Measurements from ENCODE around the gene KIF1A.

DNA sequence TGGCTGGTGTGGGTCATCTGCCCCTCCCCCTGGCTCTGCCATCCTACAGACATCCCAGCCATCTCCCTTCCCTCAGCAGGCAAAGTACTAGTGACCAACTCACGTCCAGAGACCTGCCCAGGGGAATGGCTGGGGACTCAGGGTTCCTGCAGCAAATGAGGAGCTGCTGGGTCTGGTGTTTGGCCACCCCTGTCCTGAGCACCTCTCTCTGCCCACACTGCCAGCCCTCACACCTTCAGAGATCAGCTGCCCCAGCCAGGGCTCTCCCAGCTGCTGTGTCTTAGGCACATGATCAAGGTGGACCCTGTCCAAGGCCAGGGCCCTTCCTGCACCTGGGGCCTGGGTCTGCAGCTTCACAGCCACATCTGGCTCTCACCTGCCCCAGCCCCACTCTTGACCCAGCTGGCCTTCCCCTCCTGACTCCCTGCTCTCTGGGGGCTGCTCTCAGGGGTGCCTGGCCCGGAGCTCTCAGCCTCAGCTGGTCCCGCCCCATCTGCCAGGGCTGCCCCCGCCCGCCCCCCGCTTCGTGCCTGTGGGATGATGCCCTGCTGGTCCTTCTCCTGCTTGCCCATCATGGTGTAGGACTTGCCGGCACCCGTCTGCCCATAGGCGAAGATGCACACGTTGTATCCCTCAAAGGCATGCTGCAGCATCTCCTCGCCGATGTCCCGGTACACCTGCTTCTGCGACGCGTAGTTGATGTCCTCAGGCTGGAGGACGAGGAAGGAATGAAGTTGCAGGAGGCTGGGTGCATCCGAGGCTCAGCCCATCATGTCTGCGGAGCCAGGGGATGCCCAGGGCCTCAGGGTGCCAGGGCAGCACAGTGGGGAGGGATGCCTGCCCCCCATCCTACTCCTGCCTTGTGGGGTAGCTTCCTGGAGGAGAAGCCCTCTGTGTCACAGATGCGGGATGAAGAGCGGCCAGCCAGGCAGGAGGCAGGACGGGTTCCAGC is 32.2 kb downstream of the KIF1A start:
- TF ChIP-seq, protein P1, sequence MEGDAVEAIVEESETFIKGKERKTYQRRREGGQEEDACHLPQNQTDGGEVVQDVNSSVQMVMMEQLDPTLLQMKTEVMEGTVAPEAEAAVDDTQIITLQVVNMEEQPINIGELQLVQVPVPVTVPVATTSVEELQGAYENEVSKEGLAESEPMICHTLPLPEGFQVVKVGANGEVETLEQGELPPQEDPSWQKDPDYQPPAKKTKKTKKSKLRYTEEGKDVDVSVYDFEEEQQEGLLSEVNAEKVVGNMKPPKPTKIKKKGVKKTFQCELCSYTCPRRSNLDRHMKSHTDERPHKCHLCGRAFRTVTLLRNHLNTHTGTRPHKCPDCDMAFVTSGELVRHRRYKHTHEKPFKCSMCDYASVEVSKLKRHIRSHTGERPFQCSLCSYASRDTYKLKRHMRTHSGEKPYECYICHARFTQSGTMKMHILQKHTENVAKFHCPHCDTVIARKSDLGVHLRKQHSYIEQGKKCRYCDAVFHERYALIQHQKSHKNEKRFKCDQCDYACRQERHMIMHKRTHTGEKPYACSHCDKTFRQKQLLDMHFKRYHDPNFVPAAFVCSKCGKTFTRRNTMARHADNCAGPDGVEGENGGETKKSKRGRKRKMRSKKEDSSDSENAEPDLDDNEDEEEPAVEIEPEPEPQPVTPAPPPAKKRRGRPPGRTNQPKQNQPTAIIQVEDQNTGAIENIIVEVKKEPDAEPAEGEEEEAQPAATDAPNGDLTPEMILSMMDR (IDR thresholded peaks at IDR 0.05; ENCODE audit: insufficient read depth, low read length), result no peak
- TF ChIP-seq SPI1 (IDR thresholded peaks at IDR 0.05; ENCODE audit: borderline replicate concordance, low read depth) (no peak), GABPA (IDR thresholded peaks at IDR 0.05; ENCODE audit: low read depth) (no peak), POLR2AphosphoS5 (IDR thresholded peaks at IDR 0.05; ENCODE audit: low read depth) (no peak), REST (IDR thresholded peaks at IDR 0.05; ENCODE audit: insufficient replicate concordance, low read depth) (no peak)

Measured in HL-60 (cell line).